GM23338 (cell line): ENCODE measurements around the gene ING4. TPM values are rescaled to one million over a fixed set of nuclear protein-coding genes. Genes with fewer than 3 reads are reported as not detected.

Experiments
- ATAC-seq: fragments of 200-7000 bp; cut with Tn5 transposase; 3 replicates; pipeline ENCODE4 v1.9.1; 2020
- DNase-seq: peaks from one replicate; pipeline ENCODE4 v3.0.0-alpha.2; 2015; ENCODE audit warnings: low spot score
- H2AFZ ChIP-seq: fragments of 200-600 bp; sonication (generic); 2 replicates; pipeline ENCODE4 v1.8.0; 2016; ENCODE audit warnings: antibody characterized with exemption, mild to moderate bottlenecking, moderate library complexity
- H3F3A ChIP-seq: fragments of 200-600 bp; sonication (generic); replicated peaks from 2 replicates; pipeline ENCODE4 v1.8.0; 2017; ENCODE audit warnings: antibody characterized with exemption, mixed run types, low read depth
- H3K27ac ChIP-seq: fragments of 200-600 bp; sonication (generic); 2 replicates; pipeline ENCODE4 v1.6.1; 2016; ENCODE audit warnings: low read depth
- H3K27me3 ChIP-seq: fragments of 200-600 bp; sonication (generic); 2 replicates; pipeline ENCODE4 v1.8.0; 2016; ENCODE audit warnings: mild to moderate bottlenecking, mixed run types, moderate library complexity; ENCODE audit not compliant: insufficient read depth
- H3K36me3 ChIP-seq: fragments of 200-600 bp; sonication (generic); 2 replicates; pipeline ENCODE4 v1.8.0; 2016; ENCODE audit warnings: mild to moderate bottlenecking; ENCODE audit not compliant: insufficient read depth
- H3K4me1 ChIP-seq: fragments of 200-600 bp; sonication (generic); 2 replicates; pipeline ENCODE4 v1.8.0; 2016; ENCODE audit warnings: mild to moderate bottlenecking, moderate library complexity; ENCODE audit not compliant: insufficient read depth
- H3K4me2 ChIP-seq: fragments of 200-600 bp; sonication (generic); 2 replicates; pipeline ENCODE4 v1.7.1; 2017; ENCODE audit warnings: mixed run types
- H3K4me3 ChIP-seq: fragments of 200-600 bp; sonication (generic); 2 replicates; pipeline ENCODE4 v1.6.1; 2016; ENCODE audit warnings: mixed run types
- H3K79me2 ChIP-seq: fragments of 200-600 bp; sonication (generic); replicated peaks from 2 replicates; pipeline ENCODE4 v1.8.0; 2017; ENCODE audit warnings: mild to moderate bottlenecking; ENCODE audit not compliant: insufficient read depth
- H3K9me2 ChIP-seq: fragments of 200-600 bp; sonication (generic); 2 replicates; pipeline ENCODE4 v1.8.0; 2017; ENCODE audit not compliant: insufficient read depth
- H4K20me1 ChIP-seq: fragments of 200-600 bp; sonication (generic); replicated peaks from 2 replicates; pipeline ENCODE4 v1.8.0; 2017; ENCODE audit warnings: mild to moderate bottlenecking; ENCODE audit not compliant: insufficient read depth
- H3K27ac Mint-ChIP-seq: 2 replicates; pipeline ENCODE4 v1.8.0; 2020; ENCODE audit warnings: inconsistent platforms, mild to moderate bottlenecking, moderate library complexity, mixed read lengths
- H3K27me3 Mint-ChIP-seq: 3 replicates; pipeline ENCODE4 v1.8.0; 2022; ENCODE audit warnings: low read depth, mild to moderate bottlenecking, moderate library complexity, mixed read lengths, inconsistent platforms; ENCODE audit not compliant: insufficient read depth, poor library complexity
- H3K36me3 Mint-ChIP-seq: 3 replicates; pipeline ENCODE4 v1.8.0; 2021; ENCODE audit warnings: low read depth, mild to moderate bottlenecking, inconsistent platforms, moderate library complexity, mixed read lengths
- H3K4me1 Mint-ChIP-seq: 3 replicates; pipeline ENCODE4 v1.8.0; 2020; ENCODE audit warnings: mild to moderate bottlenecking, inconsistent platforms, mixed read lengths
- H3K4me3 Mint-ChIP-seq: 3 replicates; pipeline ENCODE4 v1.8.0; 2021; ENCODE audit warnings: moderate library complexity, mild to moderate bottlenecking, inconsistent platforms, mixed read lengths
- H3K9me3 Mint-ChIP-seq: 3 replicates; pipeline ENCODE4 v1.8.0; 2020; ENCODE audit warnings: moderate library complexity, mild to moderate bottlenecking, inconsistent platforms, mixed read lengths
- CREB1 ChIP-seq: fragments of 250-450 bp; sonication (Bioruptor Pico); IDR thresholded peaks from 2 replicates; pipeline ENCODE4 v1.5.0; 2020; ENCODE audit warnings: low read depth, mild to moderate bottlenecking, moderate library complexity
- EZH2 ChIP-seq: fragments of 200-600 bp; sonication (generic); IDR thresholded peaks from one replicate; pipeline ENCODE4 v1.8.0; 2017; ENCODE audit warnings: antibody characterized with exemption, mild to moderate bottlenecking, low read depth; ENCODE audit not compliant: unreplicated experiment
- EZH2phosphoT487 ChIP-seq: fragments of 200-600 bp; sonication (generic); IDR thresholded peaks from one replicate; pipeline ENCODE4 v1.8.1; 2018; ENCODE audit warnings: antibody characterized with exemption; ENCODE audit not compliant: unreplicated experiment
- JUNB ChIP-seq: IDR thresholded peaks from one replicate; pipeline ENCODE4 v1.6.1; 2016; ENCODE audit warnings: antibody characterized with exemption; ENCODE audit not compliant: unreplicated experiment
- NANOG ChIP-seq: IDR thresholded peaks from 2 replicates; pipeline ENCODE4 v1.6.1; 2016; ENCODE audit warnings: antibody characterized with exemption, borderline replicate concordance
- POLR2AphosphoS5 ChIP-seq: IDR thresholded peaks from 2 replicates; pipeline ENCODE4 v1.6.1; 2016; ENCODE audit warnings: antibody characterized with exemption, low read depth
- STAT1 ChIP-seq: IDR thresholded peaks from one replicate; pipeline ENCODE4 v1.6.1; 2016; ENCODE audit warnings: antibody characterized with exemption; ENCODE audit not compliant: unreplicated experiment
- ZNF114 ChIP-seq: fragments of 250-450 bp; sonication (Bioruptor Pico); IDR thresholded peaks from 2 replicates; pipeline ENCODE4 v1.5.0; 2020; ENCODE audit warnings: mild to moderate bottlenecking, moderate library complexity
- ZNF331 ChIP-seq: fragments of 250-450 bp; sonication (Bioruptor Pico); IDR thresholded peaks from 2 replicates; pipeline ENCODE4 v1.5.0; 2020; ENCODE audit warnings: low read depth, mild to moderate bottlenecking, moderate library complexity
- polyA plus RNA-seq: library from polyadenylated mRNA; unstranded; fragments of >200 nt; fragmentation: Nextera tagmentation; extraction: Ambion mirVana; gene quantifications from 2 replicates; pipeline ENCODE4 v1.2.1, GENCODE V29; 2016
- total RNA-seq: library from RNA; depleted of rRNA; stranded (reverse); fragments of >200 nt; shearing (Covaris generic); gene quantifications from 2 replicates; pipeline ENCODE4 v1.2.3, GENCODE V29; 2014
- TF ChIP-seq, protein P1 (sequence below): IDR thresholded peaks from 2 replicates; pipeline ENCODE4 v1.6.1; 2016; ENCODE audit warnings: antibody characterized with exemption
- TF ChIP-seq, protein P2 (sequence below): fragments of 250-450 bp; sonication (Bioruptor Pico); IDR thresholded peaks from 2 replicates; pipeline ENCODE4 v1.5.0; 2020; ENCODE audit warnings: mild to moderate bottlenecking, moderate library complexity
- TF ChIP-seq, protein P3 (sequence below), 2 experiments: fragments of 200-600 bp in 1 of 2; sonication (generic) in 1 of 2; conservative IDR thresholded peaks; 2 replicates each; pipeline versions ENCODE4 v1.5.1 to v1.6.1; 2016 to 2017; ENCODE audit warnings: antibody characterized with exemption in 2 of 2, low read depth in 2 of 2, mild to moderate bottlenecking in 2 of 2, moderate library complexity in 1 of 2
- TF ChIP-seq, protein P4 (sequence below): IDR thresholded peaks from one replicate; pipeline ENCODE4 v1.6.1; 2018; ENCODE audit warnings: antibody characterized with exemption; ENCODE audit not compliant: unreplicated experiment

The ING4 gene
- total and polyA plus RNA-seq, 2 experiments from 2014 or later: 22.0 to 29.6 TPM

DNA sequence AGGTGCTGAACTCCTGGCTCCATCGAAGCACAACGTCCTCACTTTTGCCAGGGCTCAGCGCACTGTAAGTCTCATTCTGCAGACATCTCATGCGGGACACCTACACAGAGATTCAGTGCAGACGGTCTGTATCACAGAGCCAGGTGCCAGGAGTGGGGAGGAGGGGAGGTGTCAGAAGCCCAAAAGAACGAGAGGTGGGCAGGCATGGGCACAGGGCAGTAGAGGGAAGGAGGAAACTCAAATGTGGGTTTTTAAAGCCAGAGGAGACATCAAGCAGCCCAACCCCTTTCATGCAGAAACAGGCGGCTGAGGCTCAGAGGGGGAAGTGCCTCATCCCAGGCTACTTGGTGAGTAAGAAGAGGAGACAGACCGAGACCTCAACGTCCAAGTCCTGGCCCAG is 24.6 kb downstream of the ING4 start:
- Mint-ChIP-seq H3K27me3 (peaks cover 16% of the 10 kb centered on the region), H3K4me1 (peaks cover 13% of the 10 kb centered on the region; the same call in 2 of the 3 replicates)
- ATAC-seq: no peak

More for the DNA sequence above, 24.6 kb downstream of the ING4 start:
- Mint-ChIP-seq H3K27ac (no peak overlapping the region), H3K4me3 (no peak overlapping the region; the same call in 2 of the 3 replicates), H3K36me3 (no peaks in the 10 kb centered on the region; the same call in 2 of the 3 replicates), H3K9me3 (no peaks in the 10 kb centered on the region)
- H4K20me1 ChIP-seq: no peaks in the 10 kb centered on the region
- H3K27me3 ChIP-seq: peaks cover 10% of the 10 kb centered on the region; the same call in 1 of the 2 replicates
- H3K4me2 ChIP-seq: no peak overlapping the region
- no peaks in the 10 kb centered on the region for H3K9me2 ChIP-seq
- no peak overlapping the region for H2AFZ ChIP-seq
- no peak overlapping the region for H3K27ac ChIP-seq
- H3F3A ChIP-seq: no peaks in the 10 kb centered on the region
- no peaks in the 10 kb centered on the region for H3K79me2 ChIP-seq
- no peak overlapping the region for H3K4me3 ChIP-seq
- TF ChIP-seq, protein P1, sequence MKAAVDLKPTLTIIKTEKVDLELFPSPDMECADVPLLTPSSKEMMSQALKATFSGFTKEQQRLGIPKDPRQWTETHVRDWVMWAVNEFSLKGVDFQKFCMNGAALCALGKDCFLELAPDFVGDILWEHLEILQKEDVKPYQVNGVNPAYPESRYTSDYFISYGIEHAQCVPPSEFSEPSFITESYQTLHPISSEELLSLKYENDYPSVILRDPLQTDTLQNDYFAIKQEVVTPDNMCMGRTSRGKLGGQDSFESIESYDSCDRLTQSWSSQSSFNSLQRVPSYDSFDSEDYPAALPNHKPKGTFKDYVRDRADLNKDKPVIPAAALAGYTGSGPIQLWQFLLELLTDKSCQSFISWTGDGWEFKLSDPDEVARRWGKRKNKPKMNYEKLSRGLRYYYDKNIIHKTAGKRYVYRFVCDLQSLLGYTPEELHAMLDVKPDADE: no peak
- no peak for TF ChIP-seq EZH2phosphoT487
- TF ChIP-seq CREB1 (CRISPR knock-in tag): no peak
- TF ChIP-seq, protein P2, sequence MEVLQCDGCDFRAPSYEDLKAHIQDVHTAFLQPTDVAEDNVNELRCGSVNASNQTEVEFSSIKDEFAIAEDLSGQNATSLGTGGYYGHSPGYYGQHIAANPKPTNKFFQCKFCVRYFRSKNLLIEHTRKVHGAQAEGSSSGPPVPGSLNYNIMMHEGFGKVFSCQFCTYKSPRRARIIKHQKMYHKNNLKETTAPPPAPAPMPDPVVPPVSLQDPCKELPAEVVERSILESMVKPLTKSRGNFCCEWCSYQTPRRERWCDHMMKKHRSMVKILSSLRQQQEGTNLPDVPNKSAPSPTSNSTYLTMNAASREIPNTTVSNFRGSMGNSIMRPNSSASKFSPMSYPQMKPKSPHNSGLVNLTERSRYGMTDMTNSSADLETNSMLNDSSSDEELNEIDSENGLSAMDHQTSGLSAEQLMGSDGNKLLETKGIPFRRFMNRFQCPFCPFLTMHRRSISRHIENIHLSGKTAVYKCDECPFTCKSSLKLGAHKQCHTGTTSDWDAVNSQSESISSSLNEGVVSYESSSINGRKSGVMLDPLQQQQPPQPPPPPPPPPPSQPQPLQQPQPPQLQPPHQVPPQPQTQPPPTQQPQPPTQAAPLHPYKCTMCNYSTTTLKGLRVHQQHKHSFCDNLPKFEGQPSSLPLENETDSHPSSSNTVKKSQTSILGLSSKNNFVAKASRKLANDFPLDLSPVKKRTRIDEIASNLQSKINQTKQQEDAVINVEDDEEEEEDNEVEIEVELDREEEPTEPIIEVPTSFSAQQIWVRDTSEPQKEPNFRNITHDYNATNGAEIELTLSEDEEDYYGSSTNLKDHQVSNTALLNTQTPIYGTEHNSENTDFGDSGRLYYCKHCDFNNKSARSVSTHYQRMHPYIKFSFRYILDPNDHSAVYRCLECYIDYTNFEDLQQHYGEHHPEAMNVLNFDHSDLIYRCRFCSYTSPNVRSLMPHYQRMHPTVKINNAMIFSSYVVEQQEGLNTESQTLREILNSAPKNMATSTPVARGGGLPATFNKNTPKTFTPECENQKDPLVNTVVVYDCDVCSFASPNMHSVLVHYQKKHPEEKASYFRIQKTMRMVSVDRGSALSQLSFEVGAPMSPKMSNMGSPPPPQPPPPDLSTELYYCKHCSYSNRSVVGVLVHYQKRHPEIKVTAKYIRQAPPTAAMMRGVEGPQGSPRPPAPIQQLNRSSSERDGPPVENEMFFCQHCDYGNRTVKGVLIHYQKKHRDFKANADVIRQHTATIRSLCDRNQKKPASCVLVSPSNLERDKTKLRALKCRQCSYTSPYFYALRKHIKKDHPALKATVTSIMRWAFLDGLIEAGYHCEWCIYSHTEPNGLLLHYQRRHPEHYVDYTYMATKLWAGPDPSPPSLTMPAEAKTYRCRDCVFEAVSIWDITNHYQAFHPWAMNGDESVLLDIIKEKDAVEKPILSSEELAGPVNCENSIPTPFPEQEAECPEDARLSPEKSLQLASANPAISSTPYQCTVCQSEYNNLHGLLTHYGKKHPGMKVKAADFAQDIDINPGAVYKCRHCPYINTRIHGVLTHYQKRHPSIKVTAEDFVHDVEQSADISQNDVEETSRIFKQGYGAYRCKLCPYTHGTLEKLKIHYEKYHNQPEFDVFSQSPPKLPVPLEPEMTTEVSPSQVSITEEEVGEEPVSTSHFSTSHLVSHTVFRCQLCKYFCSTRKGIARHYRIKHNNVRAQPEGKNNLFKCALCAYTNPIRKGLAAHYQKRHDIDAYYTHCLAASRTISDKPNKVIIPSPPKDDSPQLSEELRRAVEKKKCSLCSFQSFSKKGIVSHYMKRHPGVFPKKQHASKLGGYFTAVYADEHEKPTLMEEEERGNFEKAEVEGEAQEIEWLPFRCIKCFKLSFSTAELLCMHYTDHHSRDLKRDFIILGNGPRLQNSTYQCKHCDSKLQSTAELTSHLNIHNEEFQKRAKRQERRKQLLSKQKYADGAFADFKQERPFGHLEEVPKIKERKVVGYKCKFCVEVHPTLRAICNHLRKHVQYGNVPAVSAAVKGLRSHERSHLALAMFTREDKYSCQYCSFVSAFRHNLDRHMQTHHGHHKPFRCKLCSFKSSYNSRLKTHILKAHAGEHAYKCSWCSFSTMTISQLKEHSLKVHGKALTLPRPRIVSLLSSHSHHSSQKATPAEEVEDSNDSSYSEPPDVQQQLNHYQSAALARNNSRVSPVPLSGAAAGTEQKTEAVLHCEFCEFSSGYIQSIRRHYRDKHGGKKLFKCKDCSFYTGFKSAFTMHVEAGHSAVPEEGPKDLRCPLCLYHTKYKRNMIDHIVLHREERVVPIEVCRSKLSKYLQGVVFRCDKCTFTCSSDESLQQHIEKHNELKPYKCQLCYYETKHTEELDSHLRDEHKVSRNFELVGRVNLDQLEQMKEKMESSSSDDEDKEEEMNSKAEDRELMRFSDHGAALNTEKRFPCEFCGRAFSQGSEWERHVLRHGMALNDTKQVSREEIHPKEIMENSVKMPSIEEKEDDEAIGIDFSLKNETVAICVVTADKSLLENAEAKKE: no peak
- TF ChIP-seq, protein P3, sequence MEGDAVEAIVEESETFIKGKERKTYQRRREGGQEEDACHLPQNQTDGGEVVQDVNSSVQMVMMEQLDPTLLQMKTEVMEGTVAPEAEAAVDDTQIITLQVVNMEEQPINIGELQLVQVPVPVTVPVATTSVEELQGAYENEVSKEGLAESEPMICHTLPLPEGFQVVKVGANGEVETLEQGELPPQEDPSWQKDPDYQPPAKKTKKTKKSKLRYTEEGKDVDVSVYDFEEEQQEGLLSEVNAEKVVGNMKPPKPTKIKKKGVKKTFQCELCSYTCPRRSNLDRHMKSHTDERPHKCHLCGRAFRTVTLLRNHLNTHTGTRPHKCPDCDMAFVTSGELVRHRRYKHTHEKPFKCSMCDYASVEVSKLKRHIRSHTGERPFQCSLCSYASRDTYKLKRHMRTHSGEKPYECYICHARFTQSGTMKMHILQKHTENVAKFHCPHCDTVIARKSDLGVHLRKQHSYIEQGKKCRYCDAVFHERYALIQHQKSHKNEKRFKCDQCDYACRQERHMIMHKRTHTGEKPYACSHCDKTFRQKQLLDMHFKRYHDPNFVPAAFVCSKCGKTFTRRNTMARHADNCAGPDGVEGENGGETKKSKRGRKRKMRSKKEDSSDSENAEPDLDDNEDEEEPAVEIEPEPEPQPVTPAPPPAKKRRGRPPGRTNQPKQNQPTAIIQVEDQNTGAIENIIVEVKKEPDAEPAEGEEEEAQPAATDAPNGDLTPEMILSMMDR (conservative IDR thresholded peaks at IDR 0.05; ENCODE audit: low read depth in 2 of 2): no peak
- TF ChIP-seq, protein P4, sequence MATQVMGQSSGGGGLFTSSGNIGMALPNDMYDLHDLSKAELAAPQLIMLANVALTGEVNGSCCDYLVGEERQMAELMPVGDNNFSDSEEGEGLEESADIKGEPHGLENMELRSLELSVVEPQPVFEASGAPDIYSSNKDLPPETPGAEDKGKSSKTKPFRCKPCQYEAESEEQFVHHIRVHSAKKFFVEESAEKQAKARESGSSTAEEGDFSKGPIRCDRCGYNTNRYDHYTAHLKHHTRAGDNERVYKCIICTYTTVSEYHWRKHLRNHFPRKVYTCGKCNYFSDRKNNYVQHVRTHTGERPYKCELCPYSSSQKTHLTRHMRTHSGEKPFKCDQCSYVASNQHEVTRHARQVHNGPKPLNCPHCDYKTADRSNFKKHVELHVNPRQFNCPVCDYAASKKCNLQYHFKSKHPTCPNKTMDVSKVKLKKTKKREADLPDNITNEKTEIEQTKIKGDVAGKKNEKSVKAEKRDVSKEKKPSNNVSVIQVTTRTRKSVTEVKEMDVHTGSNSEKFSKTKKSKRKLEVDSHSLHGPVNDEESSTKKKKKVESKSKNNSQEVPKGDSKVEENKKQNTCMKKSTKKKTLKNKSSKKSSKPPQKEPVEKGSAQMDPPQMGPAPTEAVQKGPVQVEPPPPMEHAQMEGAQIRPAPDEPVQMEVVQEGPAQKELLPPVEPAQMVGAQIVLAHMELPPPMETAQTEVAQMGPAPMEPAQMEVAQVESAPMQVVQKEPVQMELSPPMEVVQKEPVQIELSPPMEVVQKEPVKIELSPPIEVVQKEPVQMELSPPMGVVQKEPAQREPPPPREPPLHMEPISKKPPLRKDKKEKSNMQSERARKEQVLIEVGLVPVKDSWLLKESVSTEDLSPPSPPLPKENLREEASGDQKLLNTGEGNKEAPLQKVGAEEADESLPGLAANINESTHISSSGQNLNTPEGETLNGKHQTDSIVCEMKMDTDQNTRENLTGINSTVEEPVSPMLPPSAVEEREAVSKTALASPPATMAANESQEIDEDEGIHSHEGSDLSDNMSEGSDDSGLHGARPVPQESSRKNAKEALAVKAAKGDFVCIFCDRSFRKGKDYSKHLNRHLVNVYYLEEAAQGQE: no peak
- TF ChIP-seq NANOG: no peak
- TF ChIP-seq ZNF331 (CRISPR knock-in tag): no peak
- no peak for TF ChIP-seq EZH2
- no peak for TF ChIP-seq POLR2AphosphoS5
- TF ChIP-seq JUNB: no peak
- no peak for TF ChIP-seq STAT1
- TF ChIP-seq ZNF114 (CRISPR knock-in tag): no peak
- H3K36me3 ChIP-seq: no peaks in the 10 kb centered on the region
- DNase-seq: no peak
- no peaks in the 10 kb centered on the region for H3K4me1 ChIP-seq
